Muscle of back (tissue), 11 donors: ENCODE results near the gene ZNF75A. TPM values are rescaled to one million over a fixed set of nuclear protein-coding genes. Genes with fewer than 3 reads are reported as not detected.
A peak's percentile ranks its signal among the peaks of the same experiment; 100 is the strongest.

Source experiments
- DNase-seq, 3 donors: peaks; one replicate each; pipeline versions ENCODE4 v3.0.0 to v3.0.0-alpha.2; 2013
- polyA plus RNA-seq, 10 donors: library from polyadenylated mRNA; unstranded; fragments of 120-200 nt; gene quantifications; one replicate each; pipeline ENCODE4 v1.2.1, GENCODE V29; 2013; ENCODE audit not compliant: insufficient read length in 10 of 10

Gene ZNF75A
- polyA plus RNA-seq, 10 donors = 19.4 to 37.1 (median 26.7) TPM

DNA sequence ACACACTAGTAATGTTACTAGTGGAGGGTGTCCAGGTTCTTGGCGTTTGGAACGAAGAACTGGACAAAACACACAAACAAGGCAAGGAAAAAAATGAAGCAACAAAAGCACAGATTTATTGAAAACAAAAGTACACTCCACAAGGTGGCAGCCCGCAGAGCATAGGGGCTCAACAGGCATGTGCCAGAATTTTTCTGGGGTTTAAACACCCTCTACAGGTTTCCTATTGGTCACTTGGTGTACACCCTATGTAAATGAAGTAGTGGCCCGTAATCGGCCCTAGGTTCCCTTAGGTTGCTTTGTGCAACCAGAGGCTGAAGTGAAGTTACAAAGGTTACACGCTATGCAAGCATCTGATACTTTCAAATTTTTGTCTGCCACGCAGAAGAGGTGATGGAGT, 58.5 kb downstream of the ZNF75A start:
- no peak for DNase-seq

DNA sequence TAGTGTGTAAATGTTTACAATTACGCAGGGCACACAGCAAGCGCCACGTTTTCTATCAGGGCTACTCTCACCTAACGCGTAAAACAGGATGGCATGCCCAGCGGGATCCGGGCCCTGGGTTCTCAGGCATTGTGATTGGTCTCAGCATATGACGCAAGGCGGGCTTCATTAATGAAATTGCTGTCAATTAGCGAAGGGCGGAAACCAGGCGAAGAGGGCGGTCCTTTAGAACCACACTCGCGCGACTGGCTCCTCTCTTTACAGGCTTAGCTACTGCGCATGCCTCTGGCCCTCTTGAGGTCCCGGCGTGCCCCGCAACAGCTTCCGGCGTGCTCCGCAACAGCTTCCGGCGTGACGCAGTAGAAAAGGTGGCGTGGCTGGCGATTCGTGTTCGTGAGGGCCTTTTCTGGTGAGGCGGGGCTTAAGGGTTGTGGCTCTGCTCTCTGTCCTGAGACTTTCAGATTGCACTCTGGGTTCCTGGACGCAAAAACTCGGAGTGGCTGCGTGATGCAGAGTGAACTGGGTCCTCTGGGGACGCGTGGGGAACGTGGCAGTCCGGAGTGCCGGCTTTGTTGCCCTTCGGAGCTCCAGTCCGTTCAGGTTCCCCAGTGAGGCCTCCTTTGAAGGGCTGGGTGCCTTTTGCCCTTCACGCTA, 59.6 kb downstream of the ZNF75A start:
- DNase-seq = peak; percentile 87 to 93 (median 89)

Other genes with a start within 250 kb of the ZNF75A start
- 100 to 1,000 TPM in 6 of 10 donors, 10 to 100 TPM in 4; 43.8 to 181 (median 123) TPM for gene IL32, start 239.9 kb upstream of the ZNF75A start, polyA plus RNA-seq
- gene ZSCAN10, start 206.2 kb upstream of the ZNF75A start, polyA plus RNA-seq = under 1 TPM in 8 of 10 donors, not detected in 2; 0.13 to 0.53 (median 0.20) TPM
- gene ZNF205, start 192.9 kb upstream of the ZNF75A start, polyA plus RNA-seq = 10 to 100 TPM in 7 of 10 donors, 1 to 10 TPM in 3; 7.5 to 14.6 (median 11.7) TPM
- 10 to 100 TPM in 5 of 10 donors, 1 to 10 TPM in 5; 8.1 to 11.6 (median 10.0) TPM for gene ZNF213, start 170.5 kb upstream of the ZNF75A start, polyA plus RNA-seq
- not detected for gene OR1F1, start 117.3 kb upstream of the ZNF75A start, polyA plus RNA-seq
- 1 to 10 TPM; 5.1 to 9.2 (median 6.7) TPM for gene ZNF200, start 70.3 kb upstream of the ZNF75A start, polyA plus RNA-seq
- gene MEFV, start 48.9 kb upstream of the ZNF75A start, polyA plus RNA-seq = under 1 TPM; 0.09 to 0.65 (median 0.24) TPM
- gene ZNF263, start 22.0 kb upstream of the ZNF75A start, polyA plus RNA-seq = 10 to 100 TPM; 22.9 to 34.2 (median 27.5) TPM
- gene TIGD7, start 67 bp upstream of the ZNF75A start, polyA plus RNA-seq = 10 to 100 TPM in 1 of 10 donors, 1 to 10 TPM in 9; 7.2 to 11.6 (median 8.4) TPM
- gene OR2C1, start 50.4 kb downstream of the ZNF75A start, polyA plus RNA-seq = under 1 TPM in 8 of 10 donors, not detected in 2; 0.20 to 0.50 (median 0.24) TPM
- gene ZSCAN32, start 95.5 kb downstream of the ZNF75A start, polyA plus RNA-seq = 10 to 100 TPM in 6 of 10 donors, 1 to 10 TPM in 4; 4.6 to 13.8 (median 10.9) TPM
- gene ZNF174, start 95.7 kb downstream of the ZNF75A start, polyA plus RNA-seq = 1 to 10 TPM; 6.8 to 9.6 (median 8.5) TPM
- gene ZNF597, start 138.0 kb downstream of the ZNF75A start, polyA plus RNA-seq = 1 to 10 TPM; 1.4 to 2.7 (median 2.3) TPM
- gene NAA60, start 138.2 kb downstream of the ZNF75A start, polyA plus RNA-seq = 10 to 100 TPM; 27.3 to 36.3 (median 31.1) TPM
- not detected for gene C16orf90, start 190.0 kb downstream of the ZNF75A start, polyA plus RNA-seq
- 10 to 100 TPM; 14.8 to 30.1 (median 19.5) TPM for gene CLUAP1, start 195.5 kb downstream of the ZNF75A start, polyA plus RNA-seq